Measurements from ENCODE around the gene RDM1. TPM values are rescaled to one million over a fixed set of nuclear protein-coding genes. Genes with fewer than 3 reads are reported as not detected.

Gene RDM1
- total RNA-seq, 1 donor from 2014 or later, result 5.7 TPM

DNA sequence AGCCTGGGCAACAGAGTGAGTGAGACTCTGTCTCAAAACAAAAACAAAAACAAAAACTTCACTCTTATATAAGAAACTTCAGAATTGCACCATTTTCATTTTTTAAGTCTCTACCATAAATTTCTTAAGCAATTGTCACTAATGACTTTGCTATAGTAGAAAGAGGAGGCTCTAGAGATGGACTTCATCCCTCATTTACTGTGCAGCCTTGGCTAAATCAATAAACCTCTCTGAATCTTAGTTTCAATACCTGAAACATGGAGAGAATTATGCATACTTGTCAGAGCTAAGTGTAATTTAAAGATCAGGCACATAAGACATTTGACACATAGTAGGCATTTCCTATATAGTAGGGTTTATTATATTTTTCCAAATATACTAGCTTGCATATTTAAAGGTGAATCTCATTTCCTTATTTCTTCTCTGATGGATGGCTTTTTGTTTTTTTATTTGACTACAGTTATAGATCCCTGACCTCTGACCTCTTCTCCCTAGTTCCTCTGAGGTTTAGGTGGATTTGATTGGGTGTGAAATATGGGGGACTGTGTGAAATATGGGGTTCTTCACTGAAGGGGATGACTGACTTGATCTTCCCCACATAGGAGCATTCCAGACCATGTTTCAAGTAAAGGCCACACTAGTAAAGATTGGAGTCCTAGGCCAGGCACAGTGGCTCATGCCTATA lies 53.1 kb downstream of the RDM1 start:
- Mint-ChIP-seq H3K4me3 (no peak overlapping the region), H3K36me3 (ENCODE audit: low read depth) (no peaks in the 10 kb centered on the region), H3K27ac (ENCODE audit: unreplicated experiment) (no peak overlapping the region), H3K4me1 (peaks cover 12% of the 10 kb centered on the region), H3K9me3 (no peaks in the 10 kb centered on the region), H3K27me3 (ENCODE audit: low read depth) (no peaks in the 10 kb centered on the region)
- TF ChIP-seq, protein P1, sequence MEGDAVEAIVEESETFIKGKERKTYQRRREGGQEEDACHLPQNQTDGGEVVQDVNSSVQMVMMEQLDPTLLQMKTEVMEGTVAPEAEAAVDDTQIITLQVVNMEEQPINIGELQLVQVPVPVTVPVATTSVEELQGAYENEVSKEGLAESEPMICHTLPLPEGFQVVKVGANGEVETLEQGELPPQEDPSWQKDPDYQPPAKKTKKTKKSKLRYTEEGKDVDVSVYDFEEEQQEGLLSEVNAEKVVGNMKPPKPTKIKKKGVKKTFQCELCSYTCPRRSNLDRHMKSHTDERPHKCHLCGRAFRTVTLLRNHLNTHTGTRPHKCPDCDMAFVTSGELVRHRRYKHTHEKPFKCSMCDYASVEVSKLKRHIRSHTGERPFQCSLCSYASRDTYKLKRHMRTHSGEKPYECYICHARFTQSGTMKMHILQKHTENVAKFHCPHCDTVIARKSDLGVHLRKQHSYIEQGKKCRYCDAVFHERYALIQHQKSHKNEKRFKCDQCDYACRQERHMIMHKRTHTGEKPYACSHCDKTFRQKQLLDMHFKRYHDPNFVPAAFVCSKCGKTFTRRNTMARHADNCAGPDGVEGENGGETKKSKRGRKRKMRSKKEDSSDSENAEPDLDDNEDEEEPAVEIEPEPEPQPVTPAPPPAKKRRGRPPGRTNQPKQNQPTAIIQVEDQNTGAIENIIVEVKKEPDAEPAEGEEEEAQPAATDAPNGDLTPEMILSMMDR (conservative IDR thresholded peaks at IDR 0.05), result no peak
- no peak for DNase-seq (ENCODE audit: low read depth, low spot score)

DNA sequence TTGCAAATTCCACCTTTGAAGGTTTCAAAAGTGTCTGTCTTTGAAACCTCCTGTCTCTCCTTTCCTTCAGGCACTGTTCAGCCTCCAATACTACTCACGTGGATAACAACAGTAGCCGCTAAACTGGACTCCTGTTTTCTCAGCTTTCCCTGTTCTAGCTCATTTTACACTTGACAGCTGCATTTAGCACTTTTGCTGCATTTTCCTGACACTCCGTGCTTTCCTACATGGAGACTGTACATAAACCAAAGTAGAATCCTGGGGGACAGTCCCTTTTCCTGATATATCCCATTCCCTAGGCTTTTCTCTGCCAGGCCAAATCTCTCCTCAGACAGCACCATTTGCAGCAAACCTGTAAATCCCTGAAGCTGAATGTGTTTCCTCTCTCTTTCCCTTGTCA lies 54.0 kb downstream of the RDM1 start:
- H3K4me3 Mint-ChIP-seq, result no peak overlapping the region
- DNase-seq (ENCODE audit: low read depth, low spot score), result no peak
- no peaks in the 10 kb centered on the region for H3K27me3 Mint-ChIP-seq (ENCODE audit: low read depth)
- H3K9me3 Mint-ChIP-seq, result no peaks in the 10 kb centered on the region
- H3K4me1 Mint-ChIP-seq, result peaks cover 12% of the 10 kb centered on the region
- H3K36me3 Mint-ChIP-seq (ENCODE audit: low read depth), result no peaks in the 10 kb centered on the region
- TF ChIP-seq, protein P1 (conservative IDR thresholded peaks at IDR 0.05), result no peak
- H3K27ac Mint-ChIP-seq (ENCODE audit: unreplicated experiment), result no peak overlapping the region

- no peaks in the 10 kb centered on the region for H3K9me3 Mint-ChIP-seq
- no peaks in the 10 kb centered on the region for H3K27me3 Mint-ChIP-seq (ENCODE audit: low read depth)
- DNase-seq (ENCODE audit: low read depth, low spot score), result no peak
- TF ChIP-seq, protein P1 (conservative IDR thresholded peaks at IDR 0.05), result no peak
- H3K36me3 Mint-ChIP-seq (ENCODE audit: low read depth), result no peaks in the 10 kb centered on the region
- peaks cover 12% of the 10 kb centered on the region for H3K4me1 Mint-ChIP-seq
- no peak overlapping the region for H3K27ac Mint-ChIP-seq (ENCODE audit: unreplicated experiment)
- H3K4me3 Mint-ChIP-seq, result no peak overlapping the region
These were observed 54.8 kb downstream of the RDM1 start for GRCh38 chr17:35875800-35876139.

DNA sequence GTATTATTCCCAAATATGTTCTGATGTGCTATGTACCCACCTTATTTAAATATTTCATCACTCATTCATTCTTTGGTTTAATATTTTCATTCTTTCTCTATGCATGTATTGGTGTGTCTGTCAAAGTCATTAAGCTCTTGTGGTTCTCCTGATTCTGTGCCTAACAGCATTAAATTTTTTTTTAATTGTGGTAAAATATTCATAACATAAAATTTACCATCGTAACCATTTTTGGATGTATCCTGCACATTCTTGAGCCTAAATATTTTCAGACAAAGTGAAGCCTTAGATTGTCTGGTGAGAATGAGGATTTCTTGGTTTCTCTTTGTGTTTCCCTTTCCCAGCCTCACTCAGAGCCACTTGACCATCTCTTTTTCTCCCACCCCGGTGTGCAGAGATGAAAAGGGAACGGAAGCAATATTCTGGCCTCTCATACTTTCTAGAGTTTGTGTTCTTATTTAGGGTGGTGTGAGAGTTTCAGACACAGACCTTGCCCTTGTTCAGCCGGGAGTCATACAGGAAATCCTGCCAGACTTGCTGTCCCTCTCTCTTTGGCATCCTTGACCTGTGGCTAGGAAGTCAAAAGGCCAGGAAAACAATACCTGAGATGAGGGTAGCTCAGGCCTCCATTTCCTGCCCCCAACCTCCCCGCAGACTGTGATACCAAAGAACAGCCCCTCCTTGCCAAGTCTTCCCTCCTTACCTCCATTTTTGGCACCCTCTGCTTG lies 55.3 kb downstream of the RDM1 start:
- Mint-ChIP-seq H3K27me3 (ENCODE audit: low read depth) (no peaks in the 10 kb centered on the region), H3K4me3 (no peak overlapping the region), H3K27ac (ENCODE audit: unreplicated experiment) (peak overlapping the region; percentile 37), H3K4me1 (peaks cover 12% of the 10 kb centered on the region), H3K9me3 (no peaks in the 10 kb centered on the region), H3K36me3 (ENCODE audit: low read depth) (no peaks in the 10 kb centered on the region)
- DNase-seq (ENCODE audit: low read depth, low spot score), result no peak
- TF ChIP-seq, protein P1 (conservative IDR thresholded peaks at IDR 0.05), result no peak

GRCh38 chr17:35872196-35872980 lies 58.2 kb downstream of the RDM1 start:
- H3K4me1 Mint-ChIP-seq, result peaks cover 12% of the 10 kb centered on the region
- no peak overlapping the region for H3K27ac Mint-ChIP-seq (ENCODE audit: unreplicated experiment)
- no peaks in the 10 kb centered on the region for H3K36me3 Mint-ChIP-seq (ENCODE audit: low read depth)
- no peaks in the 10 kb centered on the region for H3K9me3 Mint-ChIP-seq
- no peak overlapping the region for H3K4me3 Mint-ChIP-seq
- DNase-seq (ENCODE audit: low read depth, low spot score), result no peak
- H3K27me3 Mint-ChIP-seq (ENCODE audit: low read depth), result no peaks in the 10 kb centered on the region
- TF ChIP-seq, protein P1 (conservative IDR thresholded peaks at IDR 0.05), result no peak

Measured in neural crest cell (in vitro differentiated cells).